Measurements from ENCODE around the gene COMMD7.
"Not testable (repeated sequence)": the region's sequence is repeated elsewhere in the genome, so short reads cannot be mapped to it uniquely, and the experiment has no call there.

The COMMD7 gene

GRCh38 chr20:32707691-32708581 is 35.3 kb downstream of the COMMD7 start:
- TF ChIP-seq CTCF (IDR thresholded peaks at IDR 0.05; ENCODE audit: low read depth, low read length), result no peak
- DNase-seq (ENCODE audit: extremely low read depth, low read depth), result no peak

DNA sequence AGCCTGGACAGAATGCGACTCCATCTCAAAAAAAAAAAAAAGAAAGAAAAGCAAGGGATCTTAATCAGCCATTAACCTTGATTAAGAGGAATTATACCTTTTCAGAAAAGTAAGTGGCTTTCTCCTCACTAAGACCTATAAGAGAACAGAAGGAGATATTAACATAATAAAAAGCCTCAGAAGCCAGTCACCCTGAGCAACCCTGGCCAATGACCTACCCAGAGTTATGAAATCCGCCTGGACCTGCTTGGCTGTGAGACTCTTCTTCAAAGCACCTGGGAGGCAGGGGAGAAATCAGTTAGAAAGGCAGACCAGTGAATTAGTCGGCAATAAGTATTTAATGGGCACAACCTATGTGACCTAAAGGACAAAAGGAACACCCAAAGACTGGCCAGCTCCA is 36.8 kb downstream of the COMMD7 start:
- DNase-seq (ENCODE audit: extremely low read depth, low read depth), result no peak
- no peak for TF ChIP-seq CTCF (IDR thresholded peaks at IDR 0.05; ENCODE audit: low read depth, low read length)

- DNase-seq (ENCODE audit: extremely low read depth, low read depth), result no peak
- TF ChIP-seq CTCF (IDR thresholded peaks at IDR 0.05; ENCODE audit: low read depth, low read length), result no peak
Measured at GRCh38 chr20:32702706-32703425, 40.4 kb downstream of the COMMD7 start.

GRCh38 chr20:32697608-32698007 is 45.7 kb downstream of the COMMD7 start:
- DNase-seq (ENCODE audit: extremely low read depth, low read depth), result no peak
- no peak for TF ChIP-seq CTCF (IDR thresholded peaks at IDR 0.05; ENCODE audit: low read depth, low read length)

GRCh38 chr20:32695089-32695488 is 48.2 kb downstream of the COMMD7 start:
- no peak for DNase-seq (ENCODE audit: extremely low read depth, low read depth)
- no peak for TF ChIP-seq CTCF (IDR thresholded peaks at IDR 0.05; ENCODE audit: low read depth, low read length)

DNA sequence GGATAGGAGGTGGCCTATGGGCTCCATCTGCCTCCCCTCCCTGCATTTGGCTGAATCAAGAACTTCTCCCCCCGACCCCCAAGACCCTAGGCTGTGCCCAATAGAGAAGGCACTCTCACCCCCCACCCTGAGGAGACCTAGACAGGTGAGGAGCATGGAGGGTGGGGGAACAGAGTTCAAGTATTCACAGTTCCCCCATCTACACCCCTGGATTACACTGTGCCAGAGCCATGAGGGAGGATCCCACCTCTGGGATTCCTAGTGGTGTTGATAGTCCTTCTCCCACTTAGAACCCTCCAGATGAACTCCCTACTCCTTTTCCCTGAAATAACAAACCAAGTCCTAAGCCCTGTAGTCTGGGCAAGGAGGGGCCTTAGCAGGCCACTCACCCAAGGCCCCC is 54.3 kb downstream of the COMMD7 start:
- not testable (repeated sequence) for DNase-seq (ENCODE audit: extremely low read depth, low read depth)

DNA sequence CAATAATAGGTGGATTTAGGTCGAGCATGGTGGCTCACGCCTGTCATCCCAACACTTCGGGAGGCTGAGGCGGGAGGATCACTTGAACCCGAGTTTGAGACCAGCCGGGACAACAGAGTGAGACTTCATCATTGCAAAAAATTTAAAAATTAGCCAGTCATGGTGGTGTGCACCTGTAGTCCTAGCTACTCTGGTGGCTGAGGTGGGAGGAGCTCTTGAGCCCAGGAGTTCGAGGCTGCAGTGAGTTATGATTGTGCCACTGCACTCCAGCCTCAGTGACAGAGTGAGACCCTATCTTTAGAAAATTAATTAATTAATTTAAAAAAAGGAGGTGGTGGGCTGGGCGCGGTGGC is 56.1 kb downstream of the COMMD7 start:
- no peak for TF ChIP-seq CTCF (IDR thresholded peaks at IDR 0.05; ENCODE audit: low read depth, low read length)
- DNase-seq (ENCODE audit: extremely low read depth, low read depth), result no peak

All from AG09319 (cell line).